NCI-H82 (cell line): ENCODE measurements around the gene CDCA7.
"Not testable (repeated sequence)": the region's sequence is repeated elsewhere in the genome, so short reads cannot be mapped to it uniquely, and the experiment has no call there.

Source experiments
- DNase-seq: peaks from one replicate; lab custom pipeline; 2025; lab: John Stamatoyannopoulos, UW

The CDCA7 gene

GRCh38 chr2:173358616-173359015, 3.9 kb downstream of the CDCA7 start:
- no peak for DNase-seq

- DNase-seq, result no peak
These were observed 4.6 kb downstream of the CDCA7 start for GRCh38 chr2:173359231-173359630.

GRCh38 chr2:173370198-173370597, 15.5 kb downstream of the CDCA7 start:
- no peak for DNase-seq

GRCh38 chr2:173371023-173371422, 16.4 kb downstream of the CDCA7 start:
- DNase-seq, result no peak

GRCh38 chr2:173373290-173373689, 18.6 kb downstream of the CDCA7 start:
- no peak for DNase-seq

GRCh38 chr2:173374634-173375033, 20.0 kb downstream of the CDCA7 start:
- DNase-seq, result no peak

GRCh38 chr2:173385534-173385933, 30.9 kb downstream of the CDCA7 start:
- DNase-seq, result not testable (repeated sequence)

- DNase-seq, result no peak
These were observed 31.5 kb downstream of the CDCA7 start for GRCh38 chr2:173386021-173386737.

- no peak for DNase-seq
These were observed 32.0 kb downstream of the CDCA7 start for GRCh38 chr2:173386738-173387065.

GRCh38 chr2:173387079-173387478, 32.4 kb downstream of the CDCA7 start:
- no peak for DNase-seq

GRCh38 chr2:173387660-173388059, 33.0 kb downstream of the CDCA7 start:
- DNase-seq, result no peak

- no peak for DNase-seq
These were observed 34.1 kb downstream of the CDCA7 start for GRCh38 chr2:173388795-173389194.

GRCh38 chr2:173390036-173390435, 35.4 kb downstream of the CDCA7 start:
- DNase-seq, result no peak

- DNase-seq, result no peak
These were observed 38.1 kb downstream of the CDCA7 start for GRCh38 chr2:173392731-173393130.

- no peak for DNase-seq
These were observed 38.5 kb downstream of the CDCA7 start for GRCh38 chr2:173393186-173393585.

- no peak for DNase-seq
These were observed 39.0 kb downstream of the CDCA7 start for GRCh38 chr2:173393636-173394035.

- no peak for DNase-seq
These were observed 39.7 kb downstream of the CDCA7 start for GRCh38 chr2:173394091-173394974.

GRCh38 chr2:173395567-173396351, 41.1 kb downstream of the CDCA7 start:
- DNase-seq, result no peak

GRCh38 chr2:173397539-173397938, 42.9 kb downstream of the CDCA7 start:
- DNase-seq, result no peak

- no peak for DNase-seq
These were observed 44.6 kb downstream of the CDCA7 start for GRCh38 chr2:173399229-173399628.

GRCh38 chr2:173400760-173401159, 46.1 kb downstream of the CDCA7 start:
- DNase-seq, result peak; percentile 83

GRCh38 chr2:173401716-173402326, 47.1 kb downstream of the CDCA7 start:
- peak; percentile 84 for DNase-seq
